Measurements from ENCODE around the gene MYOCOS. TPM values are rescaled to one million over a fixed set of nuclear protein-coding genes. Genes with fewer than 3 reads are reported as not detected.

Gene MYOCOS
- total RNA-seq, 1 donor from 2014 or later: 0.35 TPM

- no peak for DNase-seq (ENCODE audit: low read depth)
Observed at GRCh38 chr1:171663036-171663853, 41.2 kb downstream of the MYOCOS start.

GRCh38 chr1:171663854-171664575 lies 42.0 kb downstream of the MYOCOS start:
- DNase-seq (ENCODE audit: low read depth): no peak

- peak; percentile 80 for DNase-seq (ENCODE audit: low read depth)
Observed at GRCh38 chr1:171664976-171665375, 42.9 kb downstream of the MYOCOS start.

DNA sequence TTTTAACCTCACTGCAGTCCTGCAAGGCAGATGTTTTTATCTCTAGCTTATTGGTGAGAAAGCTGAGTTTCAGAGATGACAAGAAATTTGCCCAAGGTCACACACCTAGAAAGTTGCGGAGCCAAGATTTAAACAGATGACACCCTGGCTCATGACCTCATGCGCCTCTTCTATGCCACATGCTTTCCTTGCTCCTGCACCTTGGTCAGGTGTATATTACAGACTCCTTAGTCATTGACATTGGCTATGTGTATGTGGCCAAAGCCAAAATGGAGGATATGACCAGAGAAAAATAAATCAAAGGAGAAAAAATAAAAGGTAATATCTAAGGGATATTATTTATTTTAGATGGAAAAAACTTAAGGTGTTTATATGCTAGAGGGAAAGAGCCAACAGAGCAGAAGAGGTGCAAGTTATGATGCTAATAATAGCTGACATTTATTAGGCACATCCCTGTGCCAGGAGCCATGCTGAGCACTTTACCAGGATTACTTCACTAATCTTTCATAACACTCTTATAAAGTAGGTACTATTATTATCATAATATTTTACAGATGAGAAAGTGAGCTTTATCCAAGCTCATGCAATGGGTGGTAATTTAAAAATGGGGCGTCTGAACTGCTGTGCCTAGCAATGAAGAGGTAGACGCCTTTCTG lies 44.2 kb downstream of the MYOCOS start:
- no peak for DNase-seq (ENCODE audit: low read depth)

- DNase-seq (ENCODE audit: low read depth): no peak
Observed at GRCh38 chr1:171668372-171668771, 46.3 kb downstream of the MYOCOS start.

- no peak for DNase-seq (ENCODE audit: low read depth)
Observed at GRCh38 chr1:171670739-171671138, 48.7 kb downstream of the MYOCOS start.

DNA sequence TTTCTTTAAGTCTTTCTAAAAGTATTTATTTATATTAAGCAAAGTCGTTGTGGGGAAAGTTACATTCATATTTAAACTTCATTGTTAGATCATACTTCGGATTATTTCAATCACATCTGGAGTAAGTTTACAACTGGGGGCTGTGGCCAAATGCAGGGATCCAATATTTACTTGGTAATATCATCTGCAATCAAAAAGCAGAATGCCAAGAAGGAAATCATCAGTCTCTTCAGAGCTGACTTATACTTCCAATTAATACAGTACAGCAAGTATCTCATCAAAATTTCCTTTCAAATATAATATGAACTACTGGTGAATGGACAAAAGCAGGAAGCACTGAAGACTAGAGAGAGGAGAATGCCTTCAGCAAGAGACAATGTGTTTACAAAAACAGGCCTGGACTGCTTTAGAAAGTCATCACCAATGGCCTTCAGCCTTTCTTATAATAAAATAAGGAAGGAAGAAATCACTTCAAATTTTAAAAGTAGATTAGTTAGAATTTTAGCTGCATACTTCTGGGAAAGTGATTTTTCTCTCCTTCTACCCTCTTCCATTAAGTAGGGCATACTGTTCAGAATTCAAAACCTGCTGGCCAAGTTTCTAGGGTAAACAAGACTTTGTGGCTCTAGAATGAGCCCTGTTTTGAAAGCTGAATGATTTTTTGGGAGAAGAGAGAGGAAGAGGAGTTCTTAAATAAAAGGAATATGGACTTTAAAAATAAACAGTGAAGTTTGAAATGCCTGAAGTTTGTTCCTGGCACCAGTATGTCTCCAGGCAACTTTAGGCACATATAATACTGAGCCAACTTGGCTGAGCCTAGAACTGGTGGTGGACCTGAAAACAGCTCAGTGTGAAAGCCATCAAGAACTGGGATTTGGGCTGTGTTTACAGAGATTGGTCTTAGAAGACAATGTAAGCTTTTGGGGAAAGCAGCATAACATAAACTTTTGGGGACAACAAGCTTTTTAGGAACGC lies 52.7 kb downstream of the MYOCOS start:
- DNase-seq (ENCODE audit: low read depth): no peak

Other genes with a start within 250 kb of the MYOCOS start
- 37.2 and 145 TPM in 2 replicates for gene PRRC2C, start 136.7 kb upstream of the MYOCOS start, total RNA-seq
- gene MYOC, start 30.4 kb downstream of the MYOCOS start, total RNA-seq: 0.10 TPM in 1 of 2 replicates, not detected in the other
- 5.2 and 10.7 TPM in 2 replicates for gene VAMP4, start 119.8 kb downstream of the MYOCOS start, total RNA-seq
- 31.1 and 44.2 TPM in 2 replicates for gene METTL13, start 159.4 kb downstream of the MYOCOS start, total RNA-seq
- gene DNM3, start 219.3 kb downstream of the MYOCOS start, total RNA-seq: 1.2 and 10.7 TPM in 2 replicates

All from renal cortical epithelial cell (primary cell).